UCSD-AML1 (cell line): ENCODE data around the gene MYO1G.
"Not testable (repeated sequence)": the region's sequence is repeated elsewhere in the genome, so short reads cannot be mapped to it uniquely, and the experiment has no call there.

Experiments
- DNase-seq: peaks from one replicate; lab custom pipeline; 2025; ENCODE audit not compliant: unreplicated experiment; lab: John Stamatoyannopoulos, UW

Gene MYO1G

GRCh38 chr7:44944821-44945220 lies 34.0 kb downstream of the MYO1G start:
- DNase-seq: no peak

GRCh38 chr7:44943631-44944030 lies 35.2 kb downstream of the MYO1G start:
- DNase-seq: no peak

GRCh38 chr7:44937426-44937825 lies 41.4 kb downstream of the MYO1G start:
- no peak for DNase-seq

GRCh38 chr7:44936322-44936721 lies 42.5 kb downstream of the MYO1G start:
- no peak for DNase-seq

- DNase-seq: no peak
These were observed 43.2 kb downstream of the MYO1G start for GRCh38 chr7:44935583-44935982.

- no peak for DNase-seq
These were observed 43.8 kb downstream of the MYO1G start for GRCh38 chr7:44935016-44935415.

GRCh38 chr7:44934510-44934909 lies 44.3 kb downstream of the MYO1G start:
- DNase-seq: not testable (repeated sequence)

- DNase-seq: no peak
These were observed 47.9 kb downstream of the MYO1G start for GRCh38 chr7:44930921-44931320.

- DNase-seq: no peak
These were observed 56.5 kb downstream of the MYO1G start for GRCh38 chr7:44922351-44922694.

GRCh38 chr7:44921607-44922350 lies 57.0 kb downstream of the MYO1G start:
- peak; percentile 72 for DNase-seq

GRCh38 chr7:44920119-44920518 lies 58.7 kb downstream of the MYO1G start:
- no peak for DNase-seq

- DNase-seq: no peak
These were observed 60.8 kb downstream of the MYO1G start for GRCh38 chr7:44918029-44918428.

- DNase-seq: no peak
These were observed 61.4 kb downstream of the MYO1G start for GRCh38 chr7:44917465-44917864.

GRCh38 chr7:44914992-44915607 lies 63.7 kb downstream of the MYO1G start:
- DNase-seq: no peak

- no peak for DNase-seq
These were observed 66.0 kb downstream of the MYO1G start for GRCh38 chr7:44912775-44913347.
